Activated T-cell treated with anti-CD3 and anti-CD28 coated beads for 48 hours (primary cell): Measurements from ENCODE around the gene ZNF365.
A peak's percentile ranks its signal among the peaks of the same experiment; 100 is the strongest.
"Not testable (repeated sequence)": the region's sequence is repeated elsewhere in the genome, so short reads cannot be mapped to it uniquely, and the experiment has no call there.

Source experiments
- DNase-seq: peaks from one replicate; pipeline ENCODE4 v3.0.0-alpha.2; 2020; ENCODE audit warnings: low read depth

ZNF365 gene

GRCh38 chr10:62377966-62378365, 3.8 kb downstream of the ZNF365 start:
- DNase-seq, result no peak

GRCh38 chr10:62378877-62379276, 4.7 kb downstream of the ZNF365 start:
- not testable (repeated sequence) for DNase-seq

GRCh38 chr10:62379394-62379793, 5.2 kb downstream of the ZNF365 start:
- DNase-seq, result no peak

GRCh38 chr10:62380016-62380415, 5.8 kb downstream of the ZNF365 start:
- no peak for DNase-seq

GRCh38 chr10:62381385-62382102, 7.4 kb downstream of the ZNF365 start:
- DNase-seq, result no peak

- no peak for DNase-seq
Measured at GRCh38 chr10:62382831-62383230, 8.7 kb downstream of the ZNF365 start.

GRCh38 chr10:62384057-62384446, 9.9 kb downstream of the ZNF365 start:
- DNase-seq, result peak; percentile 18

GRCh38 chr10:62384447-62385081, 10.4 kb downstream of the ZNF365 start:
- DNase-seq, result no peak

- no peak for DNase-seq
Measured at GRCh38 chr10:62386356-62387320, 12.5 kb downstream of the ZNF365 start.

GRCh38 chr10:62388328-62388727, 14.2 kb downstream of the ZNF365 start:
- DNase-seq, result no peak

- DNase-seq, result no peak
Measured at GRCh38 chr10:62390497-62391176, 16.5 kb downstream of the ZNF365 start.

- DNase-seq, result no peak
Measured at GRCh38 chr10:62393237-62393636, 19.1 kb downstream of the ZNF365 start.

- no peak for DNase-seq
Measured at GRCh38 chr10:62394556-62395018, 20.4 kb downstream of the ZNF365 start.

GRCh38 chr10:62395892-62396291, 21.7 kb downstream of the ZNF365 start:
- DNase-seq, result no peak

- no peak for DNase-seq
Measured at GRCh38 chr10:62396864-62397263, 22.7 kb downstream of the ZNF365 start.

- no peak for DNase-seq
Measured at GRCh38 chr10:62399211-62399610, 25.0 kb downstream of the ZNF365 start.

GRCh38 chr10:62402508-62402907, 28.3 kb downstream of the ZNF365 start:
- DNase-seq, result no peak

GRCh38 chr10:62410528-62410927, 36.4 kb downstream of the ZNF365 start:
- DNase-seq, result not testable (repeated sequence)

- DNase-seq, result not testable (repeated sequence)
Measured at GRCh38 chr10:62410934-62411333, 36.8 kb downstream of the ZNF365 start.

GRCh38 chr10:62413048-62413447, 38.9 kb downstream of the ZNF365 start:
- no peak for DNase-seq

- DNase-seq, result no peak
Measured at GRCh38 chr10:62413652-62414051, 39.5 kb downstream of the ZNF365 start.

- no peak for DNase-seq
Measured at GRCh38 chr10:62414359-62414758, 40.2 kb downstream of the ZNF365 start.
